GM12878 (cell line): Measurements from ENCODE around the gene EOLA1. TPM values are rescaled to one million over a fixed set of nuclear protein-coding genes. Genes with fewer than 3 reads are reported as not detected.

Experiments used
- ATAC-seq: fragments of 200-7000 bp; cut with Tn5 transposase; 3 replicates; pipeline ENCODE4 v1.9.1; 2020; ENCODE audit warnings: mild to moderate bottlenecking, moderate library complexity
- BruUV-seq: library from RNA; stranded (reverse); fragments of 400-500 nt; replicated peaks from 2 replicates; lab custom pipeline; 2021; lab: Mats Ljungman, UMichigan
- CTCF ChIA-PET: fragments of 300-600 bp; sonication (Branson Sonifier 250); formaldehyde crosslinking; extraction: SDS; loops from one replicate; lab custom pipeline; 2021; ENCODE audit warnings: inconsistent platforms; lab: Yijun Ruan, JAX
- POLR2A ChIA-PET: fragments of 350-600 bp; formaldehyde crosslinking; extraction: SDS; loops from one replicate; lab custom pipeline; 2021; ENCODE audit warnings: inconsistent platforms; lab: Charles Lee
- RAD21 ChIA-PET: fragments of 300-600 bp; sonication (Branson Sonifier 250); formaldehyde crosslinking; loops from one replicate; lab custom pipeline; 2023; ENCODE audit warnings: antibody characterized with exemption; ENCODE audit not compliant: unreplicated experiment; lab: Charles Lee
- SMC1A ChIA-PET: fragments of 300-600 bp; sonication (Branson Sonifier 250); formaldehyde crosslinking; loops from one replicate; lab custom pipeline; 2023; ENCODE audit not compliant: unreplicated experiment, uncharacterized antibody; lab: Charles Lee
- DNase-seq: peaks from one replicate; pipeline ENCODE4 v3.0.0-alpha.2; 2011; ENCODE audit warnings: low read depth, low spot score
- FAIRE-seq: peaks from 3 replicates; lab custom pipeline; 2011; peaks lifted over from hg19 to GRCh38; lab: Jason Lieb, UNC
- H2AFZ ChIP-seq: 2 replicates; pipeline ENCODE4 v1.6.0; 2011; ENCODE audit warnings: low read depth, low read length, control low read depth; ENCODE audit not compliant: control insufficient read depth
- H3K27ac ChIP-seq: 2 replicates; pipeline ENCODE4 v1.5.1; 2011; ENCODE audit warnings: control low read depth; ENCODE audit not compliant: control insufficient read depth, insufficient read depth
- H3K27me3 ChIP-seq, 2 experiments: replicated peaks in 1 of 2; 2 replicates each; pipeline versions ENCODE4 v1.6.0 to v1.6.1; 2011; ENCODE audit warnings: low read length in 1 of 2; ENCODE audit not compliant: control insufficient read depth in 2 of 2, insufficient read depth in 2 of 2
- H3K36me3 ChIP-seq, 2 experiments: 2 replicates each; pipeline ENCODE4 v1.5.1; 2011; ENCODE audit warnings: low read length in 1 of 2; ENCODE audit not compliant: control insufficient read depth in 2 of 2, insufficient read depth in 2 of 2
- H3K4me1 ChIP-seq: 2 replicates; pipeline ENCODE4 v1.6.1; 2011; ENCODE audit warnings: mild to moderate bottlenecking, low read length, moderate library complexity, mixed read lengths; ENCODE audit not compliant: control insufficient read depth, insufficient read depth
- H3K4me2 ChIP-seq: 2 replicates; pipeline ENCODE4 v1.6.0; 2011; ENCODE audit warnings: control low read depth; ENCODE audit not compliant: control insufficient read depth, insufficient read depth
- H3K4me3 ChIP-seq: fragments of 200-600 bp; sonication (generic); 2 replicates; pipeline ENCODE4 v1.5.1; 2016
- H3K79me2 ChIP-seq: 2 replicates; pipeline ENCODE4 v1.6.0; 2011; ENCODE audit warnings: low read length; ENCODE audit not compliant: control insufficient read depth, insufficient read depth
- H3K9ac ChIP-seq: 2 replicates; pipeline ENCODE4 v1.8.0; 2011; ENCODE audit warnings: low read length, control low read depth, mixed read lengths; ENCODE audit not compliant: control insufficient read depth, insufficient read depth
- H3K9me3 ChIP-seq: replicated peaks from 3 replicates; pipeline ENCODE4 v1.5.1; 2011; ENCODE audit warnings: mild to moderate bottlenecking, low read length; ENCODE audit not compliant: control insufficient read depth, insufficient read depth
- H4K20me1 ChIP-seq: 2 replicates; pipeline ENCODE4 v1.6.0; 2011; ENCODE audit not compliant: control insufficient read depth, insufficient read depth
- ASH2L ChIP-seq: fragments of 300-600, 200-600 bp; sonication (generic); IDR thresholded peaks from 2 replicates; pipeline ENCODE4 v1.6.1; 2017; ENCODE audit warnings: low read depth, mild to moderate bottlenecking, borderline replicate concordance
- CBX3 ChIP-seq: fragments of 200-600 bp; sonication (generic); IDR thresholded peaks from 2 replicates; pipeline ENCODE4 v1.6.1; 2016; ENCODE audit warnings: low read depth, borderline replicate concordance
- CTCF ChIP-seq, 3 experiments: IDR thresholded peaks in 2 of 3; conservative IDR thresholded peaks in 1 of 3; 2 replicates each; pipeline ENCODE4 v1.5.1; 2011; ENCODE audit warnings: low read depth in 3 of 3, low read length in 3 of 3, mild to moderate bottlenecking in 3 of 3, control low read depth in 2 of 3, moderate library complexity in 2 of 3, inconsistent platforms in 1 of 3, mixed read lengths in 1 of 3; ENCODE audit not compliant: control insufficient read depth in 2 of 3, insufficient read depth in 1 of 3; ENCODE audit errors: extremely low read depth in 1 of 3
- HDAC2 ChIP-seq: fragments of 200-600 bp; sonication (generic); IDR thresholded peaks from 2 replicates; pipeline ENCODE4 v1.6.1; 2017
- KDM1A ChIP-seq: fragments of 200-600 bp; sonication (generic); IDR thresholded peaks from 2 replicates; pipeline ENCODE4 v1.6.1; 2016; ENCODE audit warnings: borderline replicate concordance
- MTA2 ChIP-seq: fragments of 450-650 bp; IDR thresholded peaks from 2 replicates; pipeline ENCODE4 v1.6.1; 2016; ENCODE audit warnings: low read depth, mild to moderate bottlenecking, moderate library complexity
- POLR2A ChIP-seq: IDR thresholded peaks from 2 replicates; pipeline ENCODE4 v1.6.1; 2011; ENCODE audit warnings: low read depth, mild to moderate bottlenecking, low read length
- RELA ChIP-seq: fragments of 450-650 bp; IDR thresholded peaks from 2 replicates; pipeline ENCODE4 v1.8.0; 2014; ENCODE audit warnings: borderline replicate concordance; ENCODE audit not compliant: partially characterized antibody
- RELB ChIP-seq: fragments of 450-650 bp; IDR thresholded peaks from 2 replicates; pipeline ENCODE4 v1.6.1; 2017; ENCODE audit warnings: low read depth, mild to moderate bottlenecking, moderate library complexity
- SMC3 ChIP-seq: IDR thresholded peaks from 2 replicates; pipeline ENCODE4 v1.6.1; 2011; ENCODE audit warnings: low read length, improper control_type of control experiment, borderline replicate concordance
- WRNIP1 ChIP-seq: IDR thresholded peaks from 2 replicates; pipeline ENCODE4 v1.6.1; 2011; ENCODE audit warnings: low read depth, low read length, improper control_type of control experiment, borderline replicate concordance
- YBX1 ChIP-seq: fragments of 450-650 bp; IDR thresholded peaks from 2 replicates; pipeline ENCODE4 v1.6.1; 2016; ENCODE audit warnings: antibody characterized with exemption
- WGBS: methylation state at CpG from one replicate; pipeline ENCODE4 v1.1.6; 2016; ENCODE audit warnings: low lambda C conversion rate; ENCODE audit not compliant: insufficient replicate concordance, insufficient coverage; ENCODE audit errors: missing lambda C conversion rate; 5-methylcytosine and 5-hydroxymethylcytosine counted together
- in situ Hi-C: fragments of 300-500 bp; cut with MboI; formaldehyde crosslinking; loops from 9 replicates; pipeline ENCODE4 v1.14.3; 2018; ENCODE audit warnings: mixed read lengths
- intact Hi-C: fragments of 100-400 bp; cut with micrococcal nuclease; formaldehyde crosslinking; loops from one replicate; pipeline ENCODE4 v1.14.2; 2022; ENCODE audit not compliant: unreplicated experiment
- polyA plus RNA-seq, 11 experiments: library from polyadenylated mRNA; depleted of rRNA in 4 of 11; unstranded in 6 of 11; stranded (reverse) in 5 of 11; fragments of >200 nt; fragmentation: Nextera tagmentation in 4 of 11; fragmentation: Illumina TruSeq in 1 of 11; extraction: Ambion mirVana in 4 of 11; extraction: Trizol in 1 of 11; gene quantifications; 1 replicate in 1 of 11; 2 replicates in 10 of 11; pipeline versions ENCODE4 v1.2.1 to v1.2.3, GENCODE V29; 2011 to 2016; ENCODE audit warnings: inconsistent platforms in 2 of 11, missing spikeins in 2 of 11, low read depth in 1 of 11
- total RNA-seq, 4 experiments: library from RNA; depleted of rRNA in 3 of 4; stranded (reverse); fragments of >200 nt in 3 of 4; fragmentation: Illumina TruSeq in 1 of 4; extraction: Trizol in 1 of 4; gene quantifications; 2 replicates each; pipeline versions ENCODE4 v1.2.1 to v1.2.3, GENCODE V29; 2013 to 2021

EOLA1 gene
- total and polyA plus RNA-seq, 10 of the 15 experiments (the other 5 are each of a cell fraction or from before 2014, with no cell fraction given): 9.2 to 42.3 (median 24.3) TPM

GRCh38 chrX:149511081-149511480 lies 29.7 kb upstream of the EOLA1 start:
- 51% methylated on average over 5 of the region's 5 CpGs for WGBS
- no peak for FAIRE-seq
- DNase-seq: no peak
- Histone ChIP-seq H3K4me2 (no peak overlapping the region), H3K27me3 (no peaks in the 10 kb centered on the region; a peak in 2 of 4 replicates), H2AFZ (no peak overlapping the region), H3K4me3 (no peak overlapping the region), H3K79me2 (no peaks in the 10 kb centered on the region), H3K4me1 (peaks cover 7% of the 10 kb centered on the region), H3K27ac (no peak overlapping the region), H3K9ac (no peak overlapping the region), H3K36me3 (no peaks in the 10 kb centered on the region), H3K9me3 (no peaks in the 10 kb centered on the region), H4K20me1 (no peaks in the 10 kb centered on the region)
- TF ChIP-seq MTA2: no peak
- TF ChIP-seq YBX1: no peak
- TF ChIP-seq KDM1A: no peak
- ChIA-PET SMC1A (interaction anchor here (0.7 to 1.4 kb wide), 4 partner anchors 16 to 313 kb away, joined by 3 to 6 read pairs (median 4); no protein-coding TSS in a partner anchor), CTCF (interaction anchor here (1.3 to 6.9 kb wide), 3 partner anchors 11 to 29 kb away, joined by 5 to 88 read pairs (median 29); partner anchors contain the start of gene EOLA1), RAD21 (interaction anchor here (1.6 to 2.7 kb wide), 2 partner anchors 20 to 29 kb away, joined by 5 to 27 read pairs; partner anchors contain the start of gene EOLA1), POLR2A (interaction anchor here (1.0 kb wide), 1 partner anchor 29 kb away, joined by 7 read pairs; the partner anchor contains the start of gene EOLA1)
- in situ Hi-C loops: loop anchor here (25.0 kb wide), 1 partner anchor 1176 kb away; the partner anchor contains the start of gene MTMR1
- intact Hi-C loops: loop anchor here (10.0 kb wide), 1 partner anchor 114 kb away; no protein-coding TSS in a partner anchor
- BruUV-seq: no TSS peak
- no peak for ATAC-seq

- FAIRE-seq: peak; percentile 88
- Histone ChIP-seq H3K9me3 (no peaks in the 10 kb centered on the region; the same call in 2 of the 3 replicates), H3K27ac (peak overlapping the region; percentile 50; the same call in 1 of the 2 replicates), H3K4me3 (no peak overlapping the region), H3K27me3 (no peaks in the 10 kb centered on the region; a peak in 2 of 4 replicates), H3K4me2 (peak overlapping the region; percentile 41), H3K36me3 (no peaks in the 10 kb centered on the region), H2AFZ (peak overlapping the region; percentile 80), H3K79me2 (no peaks in the 10 kb centered on the region), H3K9ac (no peak overlapping the region), H4K20me1 (no peaks in the 10 kb centered on the region), H3K4me1 (peaks cover 7% of the 10 kb centered on the region)
- ChIA-PET CTCF (interaction anchor here (0.7 to 6.9 kb wide), 11 partner anchors 11 to 428 kb away, joined by 3 to 88 read pairs (median 3); partner anchors contain the start of gene EOLA1), SMC1A (interaction anchor here (0.6 to 2.4 kb wide), 11 partner anchors 10 to 312 kb away, joined by 3 to 20 read pairs (median 4); no protein-coding TSS in a partner anchor), POLR2A (interaction anchor here (1.3 to 2.3 kb wide), 2 partner anchors 10 to 27 kb away, joined by 5 to 12 read pairs; no protein-coding TSS in a partner anchor), RAD21 (interaction anchor here (0.7 to 2.7 kb wide), 8 partner anchors 10 to 314 kb away, joined by 3 to 27 read pairs (median 4); partner anchors contain the start of gene EOLA1)
- ATAC-seq: peak; percentile 92
- in situ Hi-C loops (loop anchor here (25.0 kb wide), 1 partner anchor 1175 kb away; the partner anchor contains the start of gene MTMR1), intact Hi-C loops (loop anchor here (1.0 to 10.0 kb wide), 2 partner anchors 27 to 112 kb away; no protein-coding TSS in a partner anchor)
- DNase-seq: peak; percentile 13
- 47% methylated on average over 3 of the region's 4 CpGs for WGBS
- BruUV-seq: no TSS peak
- TF ChIP-seq SMC3 (peak; percentile 67; the same call in 1 of the 2 replicates), ASH2L (no peak), RELB (no peak), CTCF (IDR thresholded peaks at IDR 0.05 in 2 of 3, conservative IDR thresholded peaks at IDR 0.05 in 1 of 3; ENCODE audit: control insufficient read depth in 2 of 3, extremely low read depth in 1 of 3, insufficient read depth in 1 of 3, low read depth in 3 of 3, low read length in 3 of 3) (peak; percentile 61 to 72 (median 70)), HDAC2 (no peak), RELA (no peak), WRNIP1 (no peak), POLR2A (no peak), CBX3 (no peak)
Observed at GRCh38 chrX:149512225-149512885, 28.5 kb upstream of the EOLA1 start.
